GM12878 (cell line): ENCODE measurements around the gene SH2D3A. TPM values are rescaled to one million over a fixed set of nuclear protein-coding genes. Genes with fewer than 3 reads are reported as not detected.

Experiments used
- ATF2 ChIP-seq: IDR thresholded peaks from 2 replicates; pipeline ENCODE4 v1.6.1; 2012; ENCODE audit warnings: low read length, inconsistent platforms
- BMI1 ChIP-seq: fragments of 450-650 bp; IDR thresholded peaks from 2 replicates; pipeline ENCODE4 v1.6.1; 2016; ENCODE audit warnings: mild to moderate bottlenecking, moderate library complexity, borderline replicate concordance
- CREM ChIP-seq: IDR thresholded peaks from 2 replicates; pipeline ENCODE4 v1.6.1; 2014; ENCODE audit warnings: antibody characterized with exemption, low read depth
- CTCF ChIP-seq, 3 experiments: IDR thresholded peaks in 2 of 3; conservative IDR thresholded peaks in 1 of 3; 2 replicates each; pipeline ENCODE4 v1.5.1; 2011; ENCODE audit warnings: low read depth in 3 of 3, low read length in 3 of 3, mild to moderate bottlenecking in 3 of 3, control low read depth in 2 of 3, moderate library complexity in 2 of 3, inconsistent platforms in 1 of 3, mixed read lengths in 1 of 3; ENCODE audit not compliant: control insufficient read depth in 2 of 3, insufficient read depth in 1 of 3; ENCODE audit errors: extremely low read depth in 1 of 3
- DPF2 ChIP-seq: fragments of 450-650 bp; IDR thresholded peaks from 2 replicates; pipeline ENCODE4 v1.6.1; 2017; ENCODE audit warnings: mild to moderate bottlenecking
- ESRRA ChIP-seq: IDR thresholded peaks from 2 replicates; pipeline ENCODE4 v1.6.1; 2012; ENCODE audit warnings: mild to moderate bottlenecking, low read length, improper control_type of control experiment
- FOXM1 ChIP-seq: IDR thresholded peaks from 2 replicates; pipeline ENCODE4 v1.6.1; 2012; ENCODE audit warnings: low read depth, mild to moderate bottlenecking, inconsistent platforms, low read length, moderate library complexity
- HDAC2 ChIP-seq: fragments of 200-600 bp; sonication (generic); IDR thresholded peaks from 2 replicates; pipeline ENCODE4 v1.6.1; 2017
- HDGF ChIP-seq: fragments of 450-650 bp; IDR thresholded peaks from 2 replicates; pipeline ENCODE4 v1.6.1; 2016; ENCODE audit warnings: antibody characterized with exemption
- HSF1 ChIP-seq: fragments of 150-350 bp; IDR thresholded peaks from 2 replicates; pipeline ENCODE4 v1.6.1; 2014; ENCODE audit warnings: mild to moderate bottlenecking, low read depth, low read length
- KAT2A ChIP-seq: conservative IDR thresholded peaks from 2 replicates; pipeline ENCODE4 v1.6.1; 2011; ENCODE audit warnings: low read depth, low read length; ENCODE audit not compliant: control insufficient read depth
- KLF5 ChIP-seq: fragments of 450-650 bp; IDR thresholded peaks from 2 replicates; pipeline ENCODE4 v1.6.1; 2014; ENCODE audit warnings: mild to moderate bottlenecking; ENCODE audit not compliant: partially characterized antibody
- MXI1 ChIP-seq: fragments of 150-350 bp; IDR thresholded peaks from 2 replicates; pipeline ENCODE4 v1.6.1; 2011; ENCODE audit warnings: low read depth, mild to moderate bottlenecking, inconsistent platforms, low read length, improper control_type of control experiment
- NR2C2 ChIP-seq: IDR thresholded peaks from 2 replicates; pipeline ENCODE4 v1.6.1; 2011; ENCODE audit warnings: borderline replicate concordance, low read depth; ENCODE audit not compliant: control insufficient read depth, insufficient read length
- PML ChIP-seq: IDR thresholded peaks from 2 replicates; pipeline ENCODE4 v1.6.1; 2012; ENCODE audit warnings: low read length, inconsistent platforms
- POLR2A ChIP-seq: IDR thresholded peaks from 2 replicates; pipeline ENCODE4 v1.6.1; 2011; ENCODE audit warnings: low read depth, mild to moderate bottlenecking, low read length
- POU2F2 ChIP-seq: IDR thresholded peaks from 3 replicates; pipeline ENCODE4 v1.6.1; 2011; ENCODE audit warnings: low read depth, mild to moderate bottlenecking, low read length, borderline replicate concordance
- SIN3A ChIP-seq: IDR thresholded peaks from 2 replicates; pipeline ENCODE4 v1.6.1; 2012; ENCODE audit warnings: low read depth, low read length, improper control_type of control experiment
- SMAD1 ChIP-seq: fragments of 450-650 bp; IDR thresholded peaks from 2 replicates; pipeline ENCODE4 v1.6.1; 2018; ENCODE audit warnings: mild to moderate bottlenecking, low read depth; ENCODE audit not compliant: partially characterized antibody
- SUZ12 ChIP-seq: fragments of 200-600 bp; sonication (generic); IDR thresholded peaks from one replicate; pipeline ENCODE4 v1.6.1; 2018; ENCODE audit warnings: antibody characterized with exemption, mild to moderate bottlenecking; ENCODE audit not compliant: unreplicated experiment
- TCF3 ChIP-seq: IDR thresholded peaks from 2 replicates; pipeline ENCODE4 v1.6.1; 2012; ENCODE audit warnings: low read depth, mild to moderate bottlenecking, low read length, borderline replicate concordance; ENCODE audit not compliant: insufficient read depth
- USF1 ChIP-seq: IDR thresholded peaks from 2 replicates; pipeline ENCODE4 v1.6.1; 2011; ENCODE audit warnings: borderline replicate concordance, low read depth, mild to moderate bottlenecking, moderate library complexity, mixed read lengths, low read length; ENCODE audit not compliant: insufficient read depth; ENCODE audit errors: extremely low read length
- ZBTB33 ChIP-seq: fragments of 450-650 bp; IDR thresholded peaks from 2 replicates; pipeline ENCODE4 v1.6.1; 2017; ENCODE audit warnings: mild to moderate bottlenecking
- polyA plus RNA-seq, 11 experiments: library from polyadenylated mRNA; depleted of rRNA in 4 of 11; unstranded in 6 of 11; stranded (reverse) in 5 of 11; fragments of >200 nt; fragmentation: Nextera tagmentation in 4 of 11; fragmentation: Illumina TruSeq in 1 of 11; extraction: Ambion mirVana in 4 of 11; extraction: Trizol in 1 of 11; gene quantifications; 1 replicate in 1 of 11; 2 replicates in 10 of 11; pipeline versions ENCODE4 v1.2.1 to v1.2.3, GENCODE V29; 2011 to 2016; ENCODE audit warnings: inconsistent platforms in 2 of 11, missing spikeins in 2 of 11, low read depth in 1 of 11
- total RNA-seq, 4 experiments: library from RNA; depleted of rRNA in 3 of 4; stranded (reverse); fragments of >200 nt in 3 of 4; fragmentation: Illumina TruSeq in 1 of 4; extraction: Trizol in 1 of 4; gene quantifications; 2 replicates each; pipeline versions ENCODE4 v1.2.1 to v1.2.3, GENCODE V29; 2013 to 2021

Gene SH2D3A
- total and polyA plus RNA-seq, 10 of the 15 experiments (the other 5 are each of a cell fraction or from before 2014, with no cell fraction given), result 0.77 to 24.4 (median 9.5) TPM

GRCh38 chr19:6753178-6754031, 13.8 kb downstream of the SH2D3A start (continued):
- TF ChIP-seq MXI1 (peak; percentile 86), ATF2 (no peak), SMAD1 (no peak), CTCF (IDR thresholded peaks at IDR 0.05 in 2 of 3, conservative IDR thresholded peaks at IDR 0.05 in 1 of 3; ENCODE audit: control insufficient read depth in 2 of 3, extremely low read depth in 1 of 3, insufficient read depth in 1 of 3, low read depth in 3 of 3, low read length in 3 of 3) (peak; percentile 52 to 75 (median 58)), ZBTB33 (no peak), POU2F2 (no peak), BMI1 (no peak), HSF1 (no peak), KAT2A (no peak), PML (no peak), HDAC2 (no peak), POLR2A (peak; percentile 80), KLF5 (no peak), USF1 (peak; percentile 90), HDGF (peak; percentile 93), FOXM1 (no peak), TCF3 (0 out of 2 replicates have a peak, but pooled peaks have one; percentile 54), NR2C2 (no peak), CREM (peak; percentile 39; the same call in 1 of the 2 replicates), SUZ12 (no peak), ESRRA (no peak), DPF2 (peak; percentile 72; the same call in 1 of the 2 replicates), SIN3A (peak; percentile 63; the same call in 1 of the 2 replicates)
